IMR-90 (cell line): Measurements from ENCODE around the gene CCR6. TPM values are rescaled to one million over a fixed set of nuclear protein-coding genes. Genes with fewer than 3 reads are reported as not detected.

ENCODE experiments used
- ATAC-seq: fragments of 200-7000 bp; cut with Tn5 transposase; 2 replicates; pipeline ENCODE4 v1.9.1; 2020; ENCODE audit warnings: low read depth, mild to moderate bottlenecking, moderate library complexity
- BruUV-seq: library from RNA; stranded (reverse); fragments of 400-500 nt; replicated peaks from 2 replicates; lab custom pipeline; 2021; lab: Mats Ljungman, UMichigan
- CTCF ChIA-PET: fragments of 300-600 bp; formaldehyde crosslinking; extraction: SDS; loops from one replicate; lab custom pipeline; 2021; ENCODE audit warnings: antibody characterized with exemption; lab: Yijun Ruan, JAX
- POLR2A ChIA-PET: fragments of 300-600 bp; sonication (Branson Sonifier 250); formaldehyde crosslinking; loops from one replicate; lab custom pipeline; 2022; ENCODE audit warnings: antibody characterized with exemption; ENCODE audit not compliant: unreplicated experiment; lab: Charles Lee
- DNase-seq: peaks from one replicate; pipeline ENCODE4 v3.0.0; 2013
- H2AFZ ChIP-seq: replicated peaks from 2 replicates; pipeline ENCODE3; 2013; ENCODE audit warnings: low read length, mild to moderate bottlenecking; ENCODE audit not compliant: poor library complexity
- H2AK5ac ChIP-seq: 2 replicates; pipeline ENCODE4 v1.6.1; 2013; ENCODE audit warnings: low read depth, low read length, inconsistent platforms
- H2AK9ac ChIP-seq: replicated peaks from 2 replicates; pipeline ENCODE3; 2013; ENCODE audit warnings: mild to moderate bottlenecking, low read depth, low read length, moderate library complexity; ENCODE audit not compliant: poor library complexity
- H2BK120ac ChIP-seq: 2 replicates; pipeline ENCODE4 v1.6.1; 2013; ENCODE audit warnings: low read depth, low read length, inconsistent platforms
- H2BK15ac ChIP-seq: 3 replicates; pipeline ENCODE4 v1.6.1; 2013; ENCODE audit warnings: low read depth, low read length, inconsistent platforms
- H2BK20ac ChIP-seq: 2 replicates; pipeline ENCODE4 v1.6.1; 2013; ENCODE audit warnings: low read depth, mild to moderate bottlenecking, inconsistent platforms, low read length, moderate library complexity
- H2BK5ac ChIP-seq: 2 replicates; pipeline ENCODE4 v1.6.1; 2013; ENCODE audit warnings: mild to moderate bottlenecking, low read depth, low read length, inconsistent platforms; ENCODE audit not compliant: poor library complexity, severe bottlenecking
- H3K14ac ChIP-seq: replicated peaks from 2 replicates; pipeline ENCODE4 v1.6.1; 2013; ENCODE audit warnings: low read depth, low read length, inconsistent platforms
- H3K18ac ChIP-seq: 2 replicates; pipeline ENCODE4 v1.6.1; 2013; ENCODE audit warnings: low read depth, low read length, control low read depth
- H3K23ac ChIP-seq: 2 replicates; pipeline ENCODE4 v1.6.1; 2013; ENCODE audit warnings: low read depth, low read length, inconsistent platforms
- H3K27ac ChIP-seq: 2 replicates; pipeline ENCODE4 v1.5.1; 2013; ENCODE audit warnings: mild to moderate bottlenecking, control low read depth, low read length; ENCODE audit not compliant: insufficient read depth
- H3K27me3 ChIP-seq: 2 replicates; pipeline ENCODE4 v1.6.1; 2013; ENCODE audit warnings: low read length; ENCODE audit not compliant: control insufficient read depth, insufficient read depth
- H3K36me3 ChIP-seq: 2 replicates; pipeline ENCODE4 v1.6.1; 2013; ENCODE audit warnings: low read length, mixed read lengths; ENCODE audit not compliant: control insufficient read depth, insufficient read depth
- H3K4ac ChIP-seq: 2 replicates; pipeline ENCODE4 v1.6.1; 2013; ENCODE audit warnings: low read depth, low read length, inconsistent platforms
- H3K4me1 ChIP-seq: 2 replicates; pipeline ENCODE4 v1.6.1; 2013; ENCODE audit warnings: low read length, mixed read lengths; ENCODE audit not compliant: control insufficient read depth, insufficient read depth
- H3K4me2 ChIP-seq: 2 replicates; pipeline ENCODE4 v1.6.1; 2013; ENCODE audit warnings: low read depth, mild to moderate bottlenecking, control low read depth, low read length, moderate library complexity
- H3K4me3 ChIP-seq: 2 replicates; pipeline ENCODE4 v1.5.1; 2013; ENCODE audit warnings: low read depth, mild to moderate bottlenecking, control low read depth, low read length, moderate library complexity; ENCODE audit not compliant: insufficient read depth
- H3K56ac ChIP-seq: 2 replicates; pipeline ENCODE4 v1.6.1; 2013; ENCODE audit warnings: low read length, inconsistent platforms; ENCODE audit not compliant: insufficient read depth; ENCODE audit errors: extremely low read depth
- H3K79me1 ChIP-seq, 2 experiments: 2 replicates each; pipeline ENCODE4 v1.6.1; 2013; ENCODE audit warnings: low read length in 2 of 2, inconsistent platforms in 1 of 2, low read depth in 1 of 2
- H3K9ac ChIP-seq: 2 replicates; pipeline ENCODE4 v1.6.1; 2013; ENCODE audit warnings: low read depth, low read length, control low read depth
- H3K9me1 ChIP-seq: 2 replicates; pipeline ENCODE4 v1.6.1; 2013; ENCODE audit warnings: low read length, inconsistent platforms; ENCODE audit not compliant: insufficient read depth
- H3K9me3 ChIP-seq: 2 replicates; pipeline ENCODE4 v1.6.1; 2013; ENCODE audit warnings: low read length; ENCODE audit not compliant: control insufficient read depth, insufficient read depth
- H4K20me1 ChIP-seq: 2 replicates; pipeline ENCODE4 v1.6.1; 2013; ENCODE audit warnings: low read length, inconsistent platforms; ENCODE audit not compliant: insufficient read depth
- H4K5ac ChIP-seq: 2 replicates; pipeline ENCODE4 v1.6.1; 2013; ENCODE audit warnings: mild to moderate bottlenecking, low read depth, low read length, control low read depth
- H4K8ac ChIP-seq, 2 experiments: 2 replicates each; pipeline ENCODE4 v1.6.1; 2013; ENCODE audit warnings: low read depth in 2 of 2, low read length in 2 of 2, control low read depth in 1 of 2, inconsistent platforms in 1 of 2
- H4K91ac ChIP-seq: 2 replicates; pipeline ENCODE4 v1.6.1; 2013; ENCODE audit warnings: low read depth, low read length, inconsistent platforms; ENCODE audit not compliant: insufficient read depth
- CHD1 ChIP-seq: IDR thresholded peaks from 2 replicates; pipeline ENCODE4 v1.6.1; 2012; ENCODE audit warnings: low read depth, low read length, improper control_type of control experiment
- MAFK ChIP-seq: IDR thresholded peaks from 2 replicates; pipeline ENCODE4 v1.6.1; 2012; ENCODE audit warnings: low read depth, low read length, improper control_type of control experiment
- MAZ ChIP-seq: IDR thresholded peaks from 2 replicates; pipeline ENCODE4 v1.6.1; 2012; ENCODE audit warnings: low read depth, mild to moderate bottlenecking, low read length, improper control_type of control experiment, moderate library complexity, borderline replicate concordance
- POLR2A ChIP-seq: IDR thresholded peaks from 2 replicates; pipeline ENCODE4 v1.6.1; 2012; ENCODE audit warnings: mild to moderate bottlenecking, low read depth, low read length
- RAD21 ChIP-seq: IDR thresholded peaks from 2 replicates; pipeline ENCODE4 v1.6.1; 2012; ENCODE audit warnings: low read length, improper control_type of control experiment
- RCOR1 ChIP-seq: IDR thresholded peaks from 2 replicates; pipeline ENCODE4 v1.6.1; 2012; ENCODE audit warnings: mild to moderate bottlenecking, low read length, improper control_type of control experiment; ENCODE audit not compliant: insufficient replicate concordance
- RFX5 ChIP-seq: IDR thresholded peaks from 2 replicates; pipeline ENCODE4 v1.8.0; 2012; ENCODE audit warnings: low read depth, mild to moderate bottlenecking, low read length, moderate library complexity
- SMC3 ChIP-seq: fragments of 150-350 bp; IDR thresholded peaks from 2 replicates; pipeline ENCODE4 v1.6.1; 2016; ENCODE audit warnings: low read depth, mild to moderate bottlenecking, antibody characterized with exemption, low read length, moderate library complexity
- WGBS, 2 experiments: methylation state at CpG; one replicate each; pipeline versions ENCODE4 v1.1.5 to v1.1.7; 2013; ENCODE audit warnings: missing lambda C conversion rate in 2 of 2; ENCODE audit not compliant: insufficient read length in 1 of 2; ENCODE audit errors: extremely low coverage in 2 of 2; 5-methylcytosine and 5-hydroxymethylcytosine counted together
- dilution Hi-C: fragments of 300-500 bp; cut with HindIII; formaldehyde crosslinking; loops from one replicate; pipeline ENCODE4 v1.14.3; 2018; ENCODE audit warnings: low sequenced_read_pairs; ENCODE audit not compliant: unreplicated experiment
- in situ Hi-C: fragments of 300-500 bp; cut with MboI; formaldehyde crosslinking; loops from 3 replicates; pipeline ENCODE4 v1.14.3; 2019; ENCODE audit warnings: low sequenced_read_pairs, inconsistent platforms, mixed read lengths
- intact Hi-C: fragments of 100-400 bp; cut with micrococcal nuclease; formaldehyde crosslinking; loops from 2 replicates; pipeline ENCODE4 v1.10.0; 2022
- polyA plus RNA-seq, 3 experiments: library from polyadenylated mRNA; depleted of rRNA; stranded (reverse); fragments of >200 nt; gene quantifications; 2 replicates each; pipeline ENCODE4 v1.2.3, GENCODE V29; 2012; ENCODE audit warnings: low replicate concordance in 1 of 3
- total RNA-seq: library from RNA; depleted of rRNA; stranded (reverse); fragments of >200 nt; gene quantifications from 2 replicates; pipeline ENCODE4 v1.2.3, GENCODE V29; 2012
- TF ChIP-seq, protein P1 (sequence below): fragments of 150-350 bp; IDR thresholded peaks from 2 replicates; pipeline ENCODE4 v1.6.1; 2017; ENCODE audit warnings: mild to moderate bottlenecking, antibody characterized with exemption, low read length, low read depth

The CCR6 gene
- total and polyA plus RNA-seq, 2 of the 4 experiments (the other 2 are of a cell fraction) = not detected

DNA sequence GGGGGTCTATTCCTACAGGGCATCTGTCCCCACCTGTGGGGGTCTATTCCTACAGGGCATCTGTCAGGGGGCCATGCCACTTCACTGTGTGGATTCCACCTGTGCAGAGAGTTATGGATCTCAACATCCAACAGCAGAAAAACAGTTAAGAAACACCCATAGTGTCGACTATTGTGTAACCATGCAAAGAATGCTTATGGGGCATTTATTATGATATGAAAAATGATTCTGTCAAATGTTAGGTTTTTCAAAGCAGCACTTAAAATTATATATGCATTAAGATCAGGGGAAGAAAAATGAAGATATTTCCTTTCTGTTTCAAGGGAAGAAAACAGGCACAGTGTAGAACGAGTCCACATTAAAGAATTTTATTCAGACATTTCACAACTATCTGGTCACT lies 32.0 kb downstream of the CCR6 start:
- POLR2A ChIA-PET = no interaction called here
- CTCF ChIA-PET = no interaction called here
- Histone ChIP-seq H3K23ac (no peak overlapping the region), H4K8ac (no peak overlapping the region), H2BK120ac (no peak overlapping the region), H3K4me2 (no peak overlapping the region), H2AFZ (no peak overlapping the region), H2AK5ac (no peak overlapping the region), H4K91ac (no peak overlapping the region), H3K18ac (no peak overlapping the region), H3K27ac (no peak overlapping the region), H3K4me1 (no peaks in the 10 kb centered on the region), H3K36me3 (no peaks in the 10 kb centered on the region), H3K56ac (no peak overlapping the region), H3K4ac (no peak overlapping the region), H3K79me1 (no peaks in the 10 kb centered on the region), H3K9ac (no peak overlapping the region), H3K9me3 (peaks cover 15% of the 10 kb centered on the region), H3K9me1 (no peaks in the 10 kb centered on the region), H3K27me3 (no peaks in the 10 kb centered on the region), H2BK5ac (no peak overlapping the region), H4K20me1 (no peaks in the 10 kb centered on the region), H3K14ac (no peak overlapping the region), H2BK20ac (no peak overlapping the region), H2AK9ac (no peak overlapping the region), H4K5ac (no peak overlapping the region), H2BK15ac (no peak overlapping the region), H3K4me3 (no peak overlapping the region)
- ATAC-seq = no peak
- BruUV-seq = no TSS peak
- intact Hi-C loops (no loop called here), dilution Hi-C loops (no loop called here), in situ Hi-C loops (no loop called here)
- no CpG with 5 or more reads among the region's 2 CpGs for WGBS, 2 experiments
- TF ChIP-seq CHD1 (no peak), MAFK (no peak), POLR2A (no peak), SMC3 (no peak), MAZ (no peak), RCOR1 (no peak), RAD21 (no peak), RFX5 (no peak)
- TF ChIP-seq, protein P1, sequence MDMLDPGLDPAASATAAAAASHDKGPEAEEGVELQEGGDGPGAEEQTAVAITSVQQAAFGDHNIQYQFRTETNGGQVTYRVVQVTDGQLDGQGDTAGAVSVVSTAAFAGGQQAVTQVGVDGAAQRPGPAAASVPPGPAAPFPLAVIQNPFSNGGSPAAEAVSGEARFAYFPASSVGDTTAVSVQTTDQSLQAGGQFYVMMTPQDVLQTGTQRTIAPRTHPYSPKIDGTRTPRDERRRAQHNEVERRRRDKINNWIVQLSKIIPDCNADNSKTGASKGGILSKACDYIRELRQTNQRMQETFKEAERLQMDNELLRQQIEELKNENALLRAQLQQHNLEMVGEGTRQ = no peak
- DNase-seq = no peak
